Measurements from ENCODE around the gene EXOC3L2. TPM values are rescaled to one million over a fixed set of nuclear protein-coding genes. Genes with fewer than 3 reads are reported as not detected.
"Not testable (repeated sequence)": the region's sequence is repeated elsewhere in the genome, so short reads cannot be mapped to it uniquely, and the experiment has no call there.

The EXOC3L2 gene
- total and polyA plus RNA-seq, 2 of the 8 experiments (the other 6 are each of a cell fraction or from before 2014, with no cell fraction given), result 1.4 to 1.6 TPM

DNA sequence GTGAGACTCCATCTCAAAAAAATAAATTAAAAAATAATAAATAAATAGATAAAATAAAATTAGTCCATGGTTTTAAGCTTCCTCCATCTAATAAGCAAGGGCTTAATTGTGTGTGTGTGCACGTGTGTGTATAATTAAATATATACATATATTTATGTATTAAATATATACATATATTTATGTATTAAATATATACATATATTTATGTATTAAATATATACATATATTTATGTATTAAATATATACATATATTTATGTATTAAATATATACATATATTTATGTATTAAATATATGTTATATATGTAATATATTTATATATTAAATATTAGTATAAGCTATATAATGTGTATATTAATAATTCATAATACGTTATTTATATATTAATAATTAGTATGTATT, 16.2 kb downstream of the EXOC3L2 start:
- H2AK5ac ChIP-seq (ENCODE audit: low read depth, low read length); DNase-seq (ENCODE audit: low read depth in 1 of 2, low spot score in 2 of 2); H2BK120ac ChIP-seq (replicated peaks; ENCODE audit: low read depth, low read length); H2BK5ac ChIP-seq (ENCODE audit: low read depth, low read length); H3K9me3 ChIP-seq (ENCODE audit: insufficient read depth in 2 of 2, low read depth in 1 of 2, low read length in 1 of 2); H3K4ac ChIP-seq (replicated peaks; ENCODE audit: insufficient read length, low read depth, low read length); H4K8ac ChIP-seq (ENCODE audit: extremely low read depth, insufficient read depth, low read length); H3K4me3 ChIP-seq (ENCODE audit: extremely low read depth in 1 of 4, insufficient read depth in 2 of 4, low read depth in 3 of 4, low read length in 4 of 4); H3K9ac ChIP-seq (replicated peaks in 1 of 4; ENCODE audit: extremely low read depth in 1 of 4, low read depth in 3 of 4, low read length in 3 of 4); H3K79me2 ChIP-seq (ENCODE audit: control insufficient read depth in 1 of 2, insufficient read depth in 2 of 2, low read length in 2 of 2); H2BK20ac ChIP-seq (ENCODE audit: low read length); FAIRE-seq; H3K79me1 ChIP-seq (ENCODE audit: low read depth, low read length); H2AFZ ChIP-seq (ENCODE audit: low read length); H3K23me2 ChIP-seq (ENCODE audit: low read depth, low read length); H3K27ac ChIP-seq (ENCODE audit: low read depth, low read length); H3K4me2 ChIP-seq (ENCODE audit: insufficient read depth in 1 of 2, low read depth in 2 of 2, low read length in 2 of 2); H2BK15ac ChIP-seq (ENCODE audit: low read length); H3K23ac ChIP-seq (ENCODE audit: insufficient read length); H4K5ac ChIP-seq (ENCODE audit: insufficient read length, low read depth, low read length); H3K36me3 ChIP-seq (ENCODE audit: control insufficient read depth in 2 of 4, insufficient read depth in 4 of 4, low read length in 3 of 4); H2BK12ac ChIP-seq (ENCODE audit: low read depth, low read length); H4K20me1 ChIP-seq (replicated peaks in 1 of 2; ENCODE audit: control insufficient read depth in 1 of 2, insufficient read depth in 2 of 2, low read length in 2 of 2); H3K4me1 ChIP-seq (replicated peaks in 1 of 4; ENCODE audit: control insufficient read depth in 3 of 4, insufficient read depth in 4 of 4, low read length in 3 of 4); H3K14ac ChIP-seq (ENCODE audit: insufficient read length); H4K91ac ChIP-seq (replicated peaks; ENCODE audit: insufficient read length, low read length); H3K56ac ChIP-seq (replicated peaks; ENCODE audit: insufficient read length, low read depth, low read length); H3K18ac ChIP-seq (ENCODE audit: extremely low read depth, low read length); POLR2A ChIA-PET (ENCODE audit: partially characterized antibody): not testable (repeated sequence)
- CTCF ChIA-PET (ENCODE audit: partially characterized antibody), result interaction anchor here (0.8 to 3.6 kb wide), 4 partner anchors 11 to 43 kb away, joined by 3 to 11 read pairs (median 6); no protein-coding TSS in a partner anchor
- peaks cover 12 to 24% (median 21%) of the 10 kb centered on the region in 4 experiments for H3K27me3 ChIP-seq (replicated peaks in 1 of 4; ENCODE audit: control insufficient read depth in 3 of 4, extremely low read depth in 1 of 4, insufficient read depth in 3 of 4, low read length in 3 of 4)
- 85% methylated on average over 2 of the region's 2 CpGs; no CpG with 5 or more reads in 1 of the 2 experiments for WGBS, 2 experiments (ENCODE audit: extremely low coverage in 1 of 2, insufficient coverage in 1 of 2, insufficient read length in 1 of 2, insufficient replicate concordance in 2 of 2, low coverage in 1 of 2, low lambda C conversion rate in 2 of 2, missing lambda C conversion rate in 1 of 2)

Measured in H1 (cell line).